Vagina (tissue), 2 donors: ENCODE measurements around the gene SLTM.

Experiments
- CTCF ChIP-seq, 3 experiments: fragments of 450-650 bp in 2 of 3; fragments of 200-600 bp in 1 of 3; sonication (generic) in 1 of 3; IDR thresholded peaks; one replicate each; pipeline ENCODE4 v1.5.1; 2017 to 2019; ENCODE audit warnings: antibody characterized with exemption in 3 of 3, mild to moderate bottlenecking in 2 of 3, moderate library complexity in 2 of 3
- POLR2A ChIP-seq, 2 donors: fragments of 450-650 bp; IDR thresholded peaks; one replicate each; pipeline ENCODE4 v1.6.1; 2017; ENCODE audit warnings: antibody characterized with exemption in 2 of 2, mild to moderate bottlenecking in 2 of 2, moderate library complexity in 2 of 2
- POLR2AphosphoS5 ChIP-seq, 2 donors: sonication (generic); formaldehyde crosslinking; IDR thresholded peaks; one replicate each; pipeline ENCODE4 v1.9.0; 2017; ENCODE audit warnings: antibody characterized with exemption in 2 of 2, mild to moderate bottlenecking in 2 of 2, low read depth in 1 of 2; ENCODE audit not compliant: insufficient read depth in 1 of 2

- no peak for TF ChIP-seq CTCF (IDR thresholded peaks at IDR 0.05)
- peak in 1 of 2 donors; percentile 29 for TF ChIP-seq POLR2AphosphoS5 (IDR thresholded peaks at IDR 0.05; ENCODE audit: insufficient read depth in 1 of 2, low read depth in 1 of 2)
- no peak for TF ChIP-seq POLR2A (IDR thresholded peaks at IDR 0.05)
Observed at GRCh38 chr15:58931987-58932588, 1.4 kb downstream of the SLTM start.
